K562 (cell line): ENCODE measurements around the gene TMPO. TPM values are rescaled to one million over a fixed set of nuclear protein-coding genes. Genes with fewer than 3 reads are reported as not detected.

Source experiments
- CEBPG ChIP-seq, 3 experiments: fragments of 200-800 bp in 1 of 3; sonication (Bioruptor generic) in 1 of 3; sonication (generic) in 1 of 3; formaldehyde crosslinking in 1 of 3; IDR thresholded peaks in 2 of 3; conservative IDR thresholded peaks in 1 of 3; 2 replicates each; pipeline versions ENCODE4 v1.6.1 to v1.8.0; 2016 to 2022; ENCODE audit warnings: missing compliant biosample characterization in 2 of 3, missing genetic modification characterization in 2 of 3, mild to moderate bottlenecking in 1 of 3, missing genetic modification reagents in 1 of 3
- CTBP1 ChIP-seq: fragments of 450-650 bp; IDR thresholded peaks from 2 replicates; pipeline ENCODE4 v1.6.1; 2016; ENCODE audit warnings: borderline replicate concordance
- DACH1 ChIP-seq: fragments of 450-650 bp; IDR thresholded peaks from 2 replicates; pipeline ENCODE4 v1.6.1; 2018; ENCODE audit not compliant: partially characterized antibody
- DDX20 ChIP-seq: fragments of 450-650 bp; IDR thresholded peaks from 2 replicates; pipeline ENCODE4 v1.6.1; 2016; ENCODE audit warnings: missing genetic modification characterization, low read depth, mild to moderate bottlenecking, missing compliant biosample characterization, moderate library complexity
- E4F1 ChIP-seq: fragments of 250-450 bp; sonication (Bioruptor Pico); IDR thresholded peaks from 2 replicates; pipeline ENCODE4 v1.5.0; 2021; ENCODE audit warnings: mild to moderate bottlenecking, borderline replicate concordance
- EZH2 ChIP-seq: IDR thresholded peaks from 2 replicates; pipeline ENCODE4 v1.6.1; 2012; ENCODE audit warnings: low read depth, mild to moderate bottlenecking, inconsistent platforms, low read length, borderline replicate concordance
- HOXB6 ChIP-seq: fragments of 250-450 bp; sonication (Bioruptor Pico); IDR thresholded peaks from 2 replicates; pipeline ENCODE4 v1.5.1; 2022; ENCODE audit warnings: mild to moderate bottlenecking, borderline replicate concordance
- MAZ ChIP-seq, 2 experiments: fragments of 450-650 bp in 1 of 2; sonication (generic) in 1 of 2; formaldehyde crosslinking; IDR thresholded peaks in 1 of 2; conservative IDR thresholded peaks in 1 of 2; 2 replicates each; pipeline versions ENCODE4 v1.4.0 to v1.5.0; 2020; ENCODE audit warnings: mild to moderate bottlenecking in 1 of 2, missing genetic modification reagents in 1 of 2
- MTA2 ChIP-seq: fragments of 450-650 bp; IDR thresholded peaks from 2 replicates; pipeline ENCODE4 v1.6.1; 2016; ENCODE audit warnings: low read depth
- MXI1 ChIP-seq: IDR thresholded peaks from 2 replicates; pipeline ENCODE4 v1.6.1; 2011; ENCODE audit warnings: low read depth, mild to moderate bottlenecking, improper control_type of control experiment, low read length
- PRMT5 ChIP-seq: sonication (generic); formaldehyde crosslinking; IDR thresholded peaks from 2 replicates; pipeline ENCODE4 v1.5.0; 2020; ENCODE audit warnings: missing genetic modification reagents
- SFPQ ChIP-seq: fragments of 200-400 bp; formaldehyde crosslinking; IDR thresholded peaks from 2 replicates; pipeline ENCODE4 v1.6.1; 2017; ENCODE audit warnings: mild to moderate bottlenecking, low read depth, low read length, moderate library complexity
- STAG1 ChIP-seq: sonication (generic); formaldehyde crosslinking; IDR thresholded peaks from 2 replicates; pipeline ENCODE4 v1.5.0; 2020; ENCODE audit warnings: missing genetic modification reagents, borderline replicate concordance
- TEAD1 ChIP-seq, 2 experiments: fragments of 450-650 bp in 1 of 2; sonication (generic) in 1 of 2; formaldehyde crosslinking; IDR thresholded peaks; 2 replicates each; pipeline versions ENCODE4 v1.4.0 to v1.8.0; 2020 to 2022; ENCODE audit warnings: mild to moderate bottlenecking in 2 of 2, missing genetic modification reagents in 1 of 2
- TRIM25 ChIP-seq: fragments of 450-650 bp; IDR thresholded peaks from 2 replicates; pipeline ENCODE4 v1.7.0; 2016; ENCODE audit warnings: borderline replicate concordance
- ZBTB2 ChIP-seq: fragments of 450-650 bp; IDR thresholded peaks from 2 replicates; pipeline ENCODE4 v1.6.1; 2016; ENCODE audit warnings: antibody characterized with exemption
- ZNF24 ChIP-seq: fragments of 450-650 bp; IDR thresholded peaks from 2 replicates; pipeline ENCODE4 v1.6.1; 2016
- ZNF780A ChIP-seq: fragments of 250-450 bp; sonication (Bioruptor Pico); IDR thresholded peaks from 2 replicates; pipeline ENCODE4 v1.5.0; 2021; ENCODE audit warnings: mild to moderate bottlenecking
- ZNF830 ChIP-seq: fragments of 250-450 bp; sonication (Bioruptor Pico); IDR thresholded peaks from 2 replicates; pipeline ENCODE4 v1.5.0; 2021; ENCODE audit warnings: mild to moderate bottlenecking
- polyA plus RNA-seq, 8 experiments: library from polyadenylated mRNA; depleted of rRNA in 4 of 8; stranded (reverse) in 5 of 8; unstranded in 3 of 8; fragments of >200 nt; fragmentation: Nextera tagmentation in 2 of 8; fragmentation: Illumina TruSeq in 1 of 8; extraction: Ambion mirVana in 2 of 8; extraction: Trizol in 1 of 8; gene quantifications; 2 replicates each; pipeline versions ENCODE4 v1.2.1 to v1.2.3, GENCODE V29; 2011 to 2014; ENCODE audit warnings: inconsistent platforms in 1 of 8, missing spikeins in 1 of 8
- total RNA-seq, 7 experiments: library from RNA; depleted of rRNA in 6 of 7; stranded (reverse); fragments of >200 nt in 6 of 7; fragmentation: Illumina TruSeq in 2 of 7; extraction: Trizol in 2 of 7; gene quantifications; 2 replicates each; pipeline versions ENCODE4 v1.2.1 to v1.2.3, GENCODE V29; 2011 to 2021; ENCODE audit warnings: low replicate concordance in 1 of 7
- TF ChIP-seq, protein P1 (sequence below): fragments of 450-650 bp; IDR thresholded peaks from one replicate; pipeline ENCODE4 v1.6.1; 2018; ENCODE audit warnings: mild to moderate bottlenecking, moderate library complexity; ENCODE audit not compliant: partially characterized antibody

TMPO gene
- total and polyA plus RNA-seq, 9 of the 15 experiments (the other 6 are each of a cell fraction or from before 2014, with no cell fraction given): 62.1 to 263 (median 182) TPM

DNA sequence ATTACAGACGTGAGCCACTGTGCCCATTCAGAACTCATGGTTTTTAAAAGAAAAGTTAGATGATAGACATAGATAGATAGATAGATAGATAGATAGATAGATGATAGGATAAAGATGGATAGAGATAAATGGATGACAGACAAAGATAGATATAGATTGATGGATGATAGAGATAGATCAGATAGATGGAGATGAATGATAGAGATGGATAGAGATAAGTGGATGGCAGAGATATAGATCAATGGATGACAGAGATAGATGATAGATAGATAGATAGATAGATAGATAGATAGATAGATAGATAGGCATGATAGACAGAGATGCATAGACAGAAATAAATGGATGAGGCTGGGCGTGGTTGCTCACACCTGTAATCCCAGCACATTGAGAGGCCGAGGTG, 64.4 kb downstream of the TMPO start (continued):
- TF ChIP-seq CEBPG (CRISPR knock-in tag; IDR thresholded peaks at IDR 0.05) (no peak), CEBPG (tag; conservative IDR thresholded peaks at IDR 0.05 in 1 of 2, IDR thresholded peaks at IDR 0.05 in 1 of 2) (no peak), TRIM25 (no peak), EZH2 (no peak), DDX20 (no peak), ZNF780A (CRISPR knock-in tag) (no peak), ZNF830 (CRISPR knock-in tag) (no peak), HOXB6 (CRISPR knock-in tag) (no peak), E4F1 (CRISPR knock-in tag) (no peak), MAZ (CRISPR knock-in tag; conservative IDR thresholded peaks at IDR 0.05 in 1 of 2, IDR thresholded peaks at IDR 0.05 in 1 of 2) (no peak), MTA2 (no peak), MXI1 (no peak), ZBTB2 (peak; percentile 86), ZNF24 (no peak), DACH1 (peak; percentile 97), PRMT5 (no peak), TEAD1 (CRISPR knock-in tag; IDR thresholded peaks at IDR 0.05) (no peak), STAG1 (CRISPR knock-in tag) (no peak), CTBP1 (no peak), SFPQ (no peak)
- TF ChIP-seq, protein P1, sequence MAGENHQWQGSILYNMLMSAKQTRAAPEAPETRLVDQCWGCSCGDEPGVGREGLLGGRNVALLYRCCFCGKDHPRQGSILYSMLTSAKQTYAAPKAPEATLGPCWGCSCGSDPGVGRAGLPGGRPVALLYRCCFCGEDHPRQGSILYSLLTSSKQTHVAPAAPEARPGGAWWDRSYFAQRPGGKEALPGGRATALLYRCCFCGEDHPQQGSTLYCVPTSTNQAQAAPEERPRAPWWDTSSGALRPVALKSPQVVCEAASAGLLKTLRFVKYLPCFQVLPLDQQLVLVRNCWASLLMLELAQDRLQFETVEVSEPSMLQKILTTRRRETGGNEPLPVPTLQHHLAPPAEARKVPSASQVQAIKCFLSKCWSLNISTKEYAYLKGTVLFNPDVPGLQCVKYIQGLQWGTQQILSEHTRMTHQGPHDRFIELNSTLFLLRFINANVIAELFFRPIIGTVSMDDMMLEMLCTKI: no peak
